NCI-H2081 (cell line): ENCODE data around the gene RPL9.
A peak's percentile ranks its signal among the peaks of the same experiment; 100 is the strongest.
"Not testable (repeated sequence)": the region's sequence is repeated elsewhere in the genome, so short reads cannot be mapped to it uniquely, and the experiment has no call there.

ENCODE experiments used
- DNase-seq, 2 experiments: peaks; one replicate each; lab custom pipeline; 2025; lab: John Stamatoyannopoulos, UW

The RPL9 gene

GRCh38 chr4:39466747-39467146, 8.0 kb upstream of the RPL9 start:
- no peak for DNase-seq

DNA sequence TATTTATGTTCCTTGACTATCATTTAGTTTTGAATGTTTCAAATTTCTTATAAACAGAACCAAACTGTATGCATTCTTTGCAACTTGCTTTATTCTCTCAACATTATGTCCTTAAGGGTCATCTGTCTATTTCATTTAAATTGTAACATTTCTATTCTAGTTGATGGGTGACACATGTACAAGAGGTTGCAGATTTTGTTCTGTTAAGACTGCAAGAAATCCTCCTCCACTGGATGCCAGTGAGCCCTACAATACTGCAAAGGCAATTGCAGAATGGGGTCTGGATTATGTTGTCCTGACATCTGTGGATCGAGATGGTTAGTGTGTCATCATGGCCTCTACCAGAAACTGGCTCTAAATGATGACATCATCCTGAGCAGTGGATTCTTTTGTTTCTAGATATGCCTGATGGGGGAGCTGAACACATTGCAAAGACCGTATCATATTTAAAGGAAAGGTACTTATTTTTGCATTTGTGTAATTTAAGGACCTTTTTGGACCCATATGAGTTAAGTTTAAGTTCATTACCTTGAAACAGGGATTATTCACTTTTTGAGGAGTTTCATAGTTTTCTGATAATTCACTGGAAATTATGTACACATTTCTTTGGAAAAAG, 6.3 kb upstream of the RPL9 start:
- DNase-seq: peak in 1 of 2 experiments; percentile 18

DNA sequence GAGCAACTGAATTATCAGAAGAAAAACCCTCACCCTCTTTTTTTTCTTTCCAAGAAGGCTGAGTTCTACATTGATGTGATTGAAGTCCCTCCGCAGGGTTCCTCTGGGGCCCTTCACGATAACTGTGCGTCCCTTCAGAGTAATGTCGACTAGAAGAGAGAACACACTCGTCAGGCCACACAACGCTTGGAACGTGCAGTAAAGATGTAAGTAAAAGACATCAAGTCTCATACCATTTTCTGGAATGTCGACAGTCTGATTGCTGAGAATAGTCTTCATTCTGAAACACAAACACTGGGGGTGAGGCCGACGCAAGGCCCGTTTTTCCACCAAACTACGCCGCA, 589 bp downstream of the RPL9 start:
- not testable (repeated sequence) for DNase-seq

- DNase-seq: no peak
Measured at GRCh38 chr4:39456946-39457763, 1.6 kb downstream of the RPL9 start.

DNA sequence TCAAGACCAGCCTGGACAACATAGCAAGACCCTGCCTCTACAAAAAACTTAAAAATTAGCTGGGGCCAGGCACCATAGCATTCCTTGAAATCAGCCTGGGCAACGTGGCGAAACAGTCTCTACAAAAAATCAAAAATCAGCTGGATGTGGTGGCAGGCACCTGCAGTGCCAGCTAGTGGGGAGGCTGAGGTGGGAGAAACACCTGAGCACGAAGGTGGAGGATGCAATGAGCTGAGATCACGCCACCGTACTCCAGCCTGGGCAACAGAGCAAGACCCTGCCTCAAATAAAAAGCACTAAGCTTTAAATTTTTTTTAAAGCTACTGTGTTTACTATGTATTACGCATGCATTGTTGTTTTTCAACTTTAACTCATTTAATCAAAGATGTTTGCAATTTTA, 3.2 kb downstream of the RPL9 start:
- DNase-seq: no peak

- no peak for DNase-seq
Measured at GRCh38 chr4:39453738-39454137, 5.0 kb downstream of the RPL9 start.

- DNase-seq: no peak
Measured at GRCh38 chr4:39452860-39453587, 5.7 kb downstream of the RPL9 start.

DNA sequence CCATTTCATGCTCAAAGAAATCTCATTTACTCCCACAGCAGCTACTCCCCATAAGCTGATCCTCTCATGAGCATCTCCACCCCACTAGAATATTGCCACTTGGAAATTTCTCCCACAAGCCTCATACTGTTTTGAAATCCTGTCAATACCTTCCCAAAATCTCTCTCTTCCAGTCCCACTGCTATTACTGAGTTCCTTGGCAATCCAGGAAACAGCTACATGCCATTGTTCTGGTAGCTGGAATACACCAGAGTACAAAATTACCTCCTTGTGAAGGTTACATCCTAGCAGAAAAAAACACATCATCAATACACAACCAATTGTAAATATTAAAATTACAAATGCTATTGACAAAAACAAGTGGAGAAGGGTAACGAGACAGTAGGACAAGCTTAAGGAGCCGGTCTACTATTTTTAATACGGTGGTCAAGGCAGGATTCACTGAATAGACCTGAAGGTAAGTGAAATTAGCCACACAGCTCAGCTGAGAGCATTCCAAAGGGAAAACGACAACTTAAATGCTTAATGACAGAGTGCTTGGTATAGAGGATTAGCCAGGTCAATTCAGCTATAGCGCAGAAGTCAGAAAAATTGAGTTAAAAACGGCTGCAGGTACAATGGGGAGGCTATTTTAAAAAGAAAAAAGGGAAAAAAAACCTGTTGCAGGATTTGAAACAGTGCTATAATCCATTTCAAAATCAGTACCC, 6.4 kb downstream of the RPL9 start:
- DNase-seq: no peak

GRCh38 chr4:39451423-39452023, 7.2 kb downstream of the RPL9 start:
- no peak for DNase-seq

GRCh38 chr4:39450618-39451017, 8.1 kb downstream of the RPL9 start:
- DNase-seq: no peak

DNA sequence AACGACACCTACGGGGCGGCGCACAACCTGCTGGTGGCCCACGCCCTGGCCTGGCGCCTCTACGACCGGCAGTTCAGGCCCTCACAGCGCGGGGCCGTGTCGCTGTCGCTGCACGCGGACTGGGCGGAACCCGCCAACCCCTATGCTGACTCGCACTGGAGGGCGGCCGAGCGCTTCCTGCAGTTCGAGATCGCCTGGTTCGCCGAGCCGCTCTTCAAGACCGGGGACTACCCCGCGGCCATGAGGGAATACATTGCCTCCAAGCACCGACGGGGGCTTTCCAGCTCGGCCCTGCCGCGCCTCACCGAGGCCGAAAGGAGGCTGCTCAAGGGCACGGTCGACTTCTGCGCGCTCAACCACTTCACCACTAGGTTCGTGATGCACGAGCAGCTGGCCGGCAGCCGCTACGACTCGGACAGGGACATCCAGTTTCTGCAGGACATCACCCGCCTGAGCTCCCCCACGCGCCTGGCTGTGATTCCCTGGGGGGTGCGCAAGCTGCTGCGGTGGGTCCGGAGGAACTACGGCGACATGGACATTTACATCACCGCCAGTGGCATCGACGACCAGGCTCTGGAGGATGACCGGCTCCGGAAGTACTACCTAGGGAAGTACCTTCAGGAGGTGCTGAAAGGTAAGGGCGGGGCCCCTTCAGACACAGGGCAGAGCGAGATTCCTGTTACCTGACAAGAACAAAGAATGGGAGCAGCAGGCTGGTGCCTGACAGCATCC, 11.7 kb downstream of the RPL9 start:
- DNase-seq: no peak

DNA sequence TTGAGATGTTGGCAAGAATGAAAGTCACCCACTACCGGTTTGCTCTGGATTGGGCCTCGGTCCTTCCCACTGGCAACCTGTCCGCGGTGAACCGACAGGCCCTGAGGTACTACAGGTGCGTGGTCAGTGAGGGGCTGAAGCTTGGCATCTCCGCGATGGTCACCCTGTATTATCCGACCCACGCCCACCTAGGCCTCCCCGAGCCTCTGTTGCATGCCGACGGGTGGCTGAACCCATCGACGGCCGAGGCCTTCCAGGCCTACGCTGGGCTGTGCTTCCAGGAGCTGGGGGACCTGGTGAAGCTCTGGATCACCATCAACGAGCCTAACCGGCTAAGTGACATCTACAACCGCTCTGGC, 12.3 kb downstream of the RPL9 start:
- DNase-seq: no peak

- no peak for DNase-seq
Measured at GRCh38 chr4:39442998-39443397, 15.7 kb downstream of the RPL9 start.

- no peak for DNase-seq
Measured at GRCh38 chr4:39441593-39441992, 17.1 kb downstream of the RPL9 start.

DNA sequence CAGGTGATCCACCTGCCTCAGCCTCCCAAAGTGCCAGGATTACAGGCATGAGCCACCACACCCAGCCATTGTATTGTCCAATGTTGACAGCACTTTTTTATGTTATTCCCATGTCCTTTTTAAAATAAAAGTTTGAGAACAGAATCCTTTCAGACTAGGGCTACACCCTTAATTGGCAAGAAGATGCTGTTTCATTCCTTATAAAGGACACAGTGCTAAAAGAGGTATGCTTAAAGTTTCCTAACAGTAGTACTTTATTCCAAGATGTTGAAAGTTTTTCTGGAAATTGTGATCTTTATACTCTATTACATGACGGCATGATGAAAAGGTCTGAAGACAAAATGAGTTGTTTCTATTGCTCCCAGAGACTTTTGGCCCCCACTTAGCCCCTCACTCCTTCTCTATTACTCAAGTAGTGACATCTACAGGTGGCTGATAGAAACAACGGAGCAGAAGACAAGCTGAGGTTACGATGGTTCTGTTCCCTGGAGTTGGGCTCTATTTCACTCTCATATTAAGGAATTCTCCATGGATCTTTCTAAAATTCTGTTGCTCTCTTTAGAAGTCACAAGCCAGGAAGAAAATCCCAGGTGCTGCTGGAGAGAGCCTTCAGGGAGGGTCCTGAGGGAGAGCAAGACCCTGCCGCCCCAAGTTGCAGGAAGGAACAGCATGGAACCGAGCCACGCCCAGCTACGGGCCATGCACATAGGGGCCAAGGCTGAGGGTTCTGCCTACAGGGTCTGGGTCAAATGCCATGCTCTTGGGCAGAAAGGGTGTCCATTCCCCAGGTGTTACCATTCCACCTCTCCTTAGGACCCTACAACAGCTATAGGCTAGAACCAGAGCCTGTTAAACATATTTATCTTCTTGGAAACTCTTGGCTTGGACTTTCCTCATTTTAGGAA, 22.8 kb downstream of the RPL9 start:
- DNase-seq: no peak

DNA sequence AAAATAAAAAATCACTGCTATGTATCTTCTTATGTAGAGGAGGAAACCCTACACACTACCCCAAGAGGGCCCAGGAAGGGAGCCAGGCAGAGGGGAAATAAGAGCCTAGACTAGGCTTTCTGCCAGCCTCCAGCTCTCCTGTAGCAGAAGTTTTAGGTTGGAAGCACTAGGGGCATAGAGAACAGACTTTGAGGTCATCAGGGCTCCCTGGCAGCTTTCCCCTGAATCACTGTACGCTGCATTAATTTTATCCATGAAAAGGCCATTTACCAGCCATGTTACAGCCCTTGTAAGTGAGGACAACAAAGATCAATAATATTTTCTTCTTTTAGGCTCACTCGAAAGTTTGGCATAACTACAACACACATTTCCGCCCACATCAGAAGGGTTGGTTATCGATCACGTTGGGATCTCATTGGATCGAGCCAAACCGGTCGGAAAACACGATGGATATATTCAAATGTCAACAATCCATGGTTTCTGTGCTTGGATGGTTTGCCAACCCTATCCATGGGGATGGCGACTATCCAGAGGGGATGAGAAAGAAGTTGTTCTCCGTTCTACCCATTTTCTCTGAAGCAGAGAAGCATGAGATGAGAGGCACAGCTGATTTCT, 24.7 kb downstream of the RPL9 start:
- DNase-seq: no peak

DNA sequence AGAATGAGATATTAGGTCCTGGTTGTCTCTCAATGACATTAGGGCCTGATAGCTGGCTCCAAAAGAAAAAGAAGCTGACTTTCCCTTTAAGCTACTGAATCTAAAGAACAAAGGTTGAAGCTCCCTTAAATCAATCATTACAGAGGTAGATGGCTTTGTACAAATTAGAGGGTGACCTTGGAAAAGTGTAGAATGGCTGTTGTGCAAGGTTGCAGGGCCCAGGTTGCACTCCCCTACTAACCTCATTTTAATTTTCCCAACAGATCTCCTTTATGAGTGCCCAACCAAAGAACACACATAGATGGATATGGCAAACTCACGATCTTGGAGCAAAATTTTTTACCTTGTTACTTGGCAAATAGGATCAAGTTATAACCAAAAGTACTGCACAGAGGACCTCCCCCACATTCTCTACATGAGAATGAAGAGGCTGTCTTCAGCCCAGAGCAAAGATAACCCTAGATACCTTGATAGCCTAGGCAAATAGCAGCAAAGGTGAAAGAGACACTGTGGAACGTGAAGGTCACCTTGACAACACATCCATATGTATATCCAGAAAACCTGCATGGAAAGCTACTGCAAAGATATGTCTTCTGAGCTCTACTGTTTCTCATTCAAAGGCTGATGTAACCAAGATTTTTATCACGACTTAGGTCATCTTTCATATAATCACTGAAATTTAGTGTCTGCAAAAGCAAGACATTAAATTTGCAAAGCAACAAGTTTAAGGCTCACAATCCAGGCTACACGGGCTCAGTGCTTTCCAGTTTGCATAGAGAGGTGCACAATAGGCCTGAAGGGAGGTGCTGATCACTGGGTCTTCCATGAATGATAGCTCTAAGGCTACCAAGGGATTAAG, 29.0 kb downstream of the RPL9 start:
- no peak for DNase-seq

- DNase-seq: no peak
Measured at GRCh38 chr4:39427520-39428114, 31.1 kb downstream of the RPL9 start.

GRCh38 chr4:39426728-39427127, 32.0 kb downstream of the RPL9 start:
- DNase-seq: no peak
